Calu3 (cell line): Measurements from ENCODE around the gene EHMT2. TPM values are rescaled to one million over a fixed set of nuclear protein-coding genes. Genes with fewer than 3 reads are reported as not detected.

Experiments used
- BruUV-seq: library from RNA; stranded (reverse); fragments of 400-500 nt; replicated peaks from 2 replicates; lab custom pipeline; 2021; lab: Mats Ljungman, UMichigan
- CTCF ChIA-PET: fragments of 300-600 bp; sonication (Branson Sonifier 250); formaldehyde crosslinking; loops from one replicate; lab custom pipeline; 2022; ENCODE audit warnings: antibody characterized with exemption; lab: Charles Lee
- DNase-seq: peaks from one replicate; pipeline ENCODE4 v3.0.0; 2022
- H3K27ac Mint-ChIP-seq: one replicate; pipeline ENCODE4 v1.8.0; 2022; ENCODE audit warnings: mixed read lengths; ENCODE audit not compliant: unreplicated experiment
- H3K27me3 Mint-ChIP-seq: one replicate; pipeline ENCODE4 v1.8.0; 2022; ENCODE audit warnings: mixed read lengths; ENCODE audit not compliant: unreplicated experiment
- H3K36me3 Mint-ChIP-seq: one replicate; pipeline ENCODE4 v1.8.0; 2022; ENCODE audit warnings: mild to moderate bottlenecking, moderate library complexity, mixed read lengths; ENCODE audit not compliant: insufficient read depth, unreplicated experiment
- H3K4me1 Mint-ChIP-seq: one replicate; pipeline ENCODE4 v1.8.0; 2022; ENCODE audit warnings: mild to moderate bottlenecking, low read depth, mixed read lengths; ENCODE audit not compliant: unreplicated experiment
- H3K4me3 Mint-ChIP-seq: one replicate; pipeline ENCODE4 v1.8.0; 2022; ENCODE audit warnings: mild to moderate bottlenecking, low read depth, moderate library complexity, mixed read lengths; ENCODE audit not compliant: unreplicated experiment
- H3K9me3 Mint-ChIP-seq: one replicate; pipeline ENCODE4 v1.8.0; 2022; ENCODE audit warnings: low read depth, mixed read lengths; ENCODE audit not compliant: unreplicated experiment
- intact Hi-C: fragments of 100-400 bp; cut with micrococcal nuclease; formaldehyde crosslinking; loops from one replicate; pipeline ENCODE4 v1.10.0; 2022; ENCODE audit not compliant: unreplicated experiment
- total RNA-seq: library from RNA; stranded (reverse); gene quantifications from 2 replicates; pipeline ENCODE4 v1.2.3, GENCODE V29; 2022
- TF ChIP-seq, protein P1 (sequence below): fragments of 200-600 bp; IDR thresholded peaks from one replicate; pipeline ENCODE4 v1.8.0; 2022; ENCODE audit warnings: antibody characterized with exemption; ENCODE audit not compliant: unreplicated experiment

The EHMT2 gene
- total RNA-seq, 1 experiment from 2014 or later = 138 TPM

DNA sequence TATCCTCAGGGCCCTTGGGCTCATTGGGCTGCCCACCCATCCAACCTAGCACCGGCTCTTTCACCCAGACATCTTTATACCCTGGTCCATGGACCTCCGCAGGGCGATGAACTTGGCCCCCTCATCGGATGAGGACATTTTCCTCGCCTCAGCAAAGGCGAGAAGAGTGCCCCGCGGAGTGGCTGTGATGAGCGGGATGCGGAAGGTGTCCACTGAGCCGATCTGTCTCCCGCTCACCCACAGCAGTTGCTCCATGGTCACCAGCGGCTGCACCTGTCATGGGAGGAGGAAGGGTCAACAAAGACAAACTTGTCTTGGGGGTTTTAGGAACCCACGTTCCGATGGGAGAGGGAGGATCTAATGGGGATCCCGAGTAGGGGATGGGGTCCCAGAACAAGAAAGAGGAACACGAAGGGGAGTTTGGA is 35.6 kb downstream of the EHMT2 start:
- intact Hi-C loops = loop anchor here (5.0 kb wide), 1 partner anchor 85 kb away; the partner anchor contains the start of gene VWA7
- H3K27ac Mint-ChIP-seq = peak overlapping the region; percentile 96
- peak overlapping the region; percentile 85 for H3K4me3 Mint-ChIP-seq
- H3K36me3 Mint-ChIP-seq = peaks cover 65% of the 10 kb centered on the region
- no peak for DNase-seq
- H3K9me3 Mint-ChIP-seq = no peaks in the 10 kb centered on the region
- no TSS peak for BruUV-seq
- H3K4me1 Mint-ChIP-seq = peaks cover 19% of the 10 kb centered on the region
- peaks cover 9% of the 10 kb centered on the region for H3K27me3 Mint-ChIP-seq
- CTCF ChIA-PET = interaction anchor here (1.0 kb wide), 1 partner anchor 23 kb away, joined by 4 read pairs; no protein-coding TSS in a partner anchor
- TF ChIP-seq, protein P1, sequence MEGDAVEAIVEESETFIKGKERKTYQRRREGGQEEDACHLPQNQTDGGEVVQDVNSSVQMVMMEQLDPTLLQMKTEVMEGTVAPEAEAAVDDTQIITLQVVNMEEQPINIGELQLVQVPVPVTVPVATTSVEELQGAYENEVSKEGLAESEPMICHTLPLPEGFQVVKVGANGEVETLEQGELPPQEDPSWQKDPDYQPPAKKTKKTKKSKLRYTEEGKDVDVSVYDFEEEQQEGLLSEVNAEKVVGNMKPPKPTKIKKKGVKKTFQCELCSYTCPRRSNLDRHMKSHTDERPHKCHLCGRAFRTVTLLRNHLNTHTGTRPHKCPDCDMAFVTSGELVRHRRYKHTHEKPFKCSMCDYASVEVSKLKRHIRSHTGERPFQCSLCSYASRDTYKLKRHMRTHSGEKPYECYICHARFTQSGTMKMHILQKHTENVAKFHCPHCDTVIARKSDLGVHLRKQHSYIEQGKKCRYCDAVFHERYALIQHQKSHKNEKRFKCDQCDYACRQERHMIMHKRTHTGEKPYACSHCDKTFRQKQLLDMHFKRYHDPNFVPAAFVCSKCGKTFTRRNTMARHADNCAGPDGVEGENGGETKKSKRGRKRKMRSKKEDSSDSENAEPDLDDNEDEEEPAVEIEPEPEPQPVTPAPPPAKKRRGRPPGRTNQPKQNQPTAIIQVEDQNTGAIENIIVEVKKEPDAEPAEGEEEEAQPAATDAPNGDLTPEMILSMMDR = no peak

DNA sequence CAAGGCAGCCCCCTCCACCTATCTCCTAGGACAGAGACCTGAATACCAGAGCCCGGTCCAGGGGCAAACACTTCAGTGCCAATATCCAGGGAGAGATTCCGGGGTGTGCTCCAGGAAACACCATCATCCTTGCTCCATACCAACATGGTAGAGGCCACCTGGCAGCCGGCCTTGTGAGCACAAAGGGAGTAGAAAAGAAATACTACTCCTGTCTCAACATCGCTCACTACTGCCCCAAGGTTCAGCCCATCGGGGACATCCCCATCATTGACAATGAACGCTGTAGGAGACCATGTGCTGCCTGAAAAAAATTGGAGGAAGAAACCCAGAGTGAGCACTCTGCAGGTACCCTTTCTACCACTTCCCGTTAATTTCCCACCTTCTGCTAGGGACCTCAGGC is 36.3 kb downstream of the EHMT2 start:
- no peaks in the 10 kb centered on the region for H3K9me3 Mint-ChIP-seq
- CTCF ChIA-PET = no interaction called here
- peaks cover 19% of the 10 kb centered on the region for H3K4me1 Mint-ChIP-seq
- no peak overlapping the region for H3K4me3 Mint-ChIP-seq
- TF ChIP-seq, protein P1 = no peak
- no peak for DNase-seq
- intact Hi-C loops = loop anchor here (5.0 kb wide), 1 partner anchor 84 kb away; the partner anchor contains the start of gene VWA7
- BruUV-seq = no TSS peak
- H3K36me3 Mint-ChIP-seq = peaks cover 64% of the 10 kb centered on the region
- peaks cover 9% of the 10 kb centered on the region for H3K27me3 Mint-ChIP-seq
- H3K27ac Mint-ChIP-seq = no peak overlapping the region

DNA sequence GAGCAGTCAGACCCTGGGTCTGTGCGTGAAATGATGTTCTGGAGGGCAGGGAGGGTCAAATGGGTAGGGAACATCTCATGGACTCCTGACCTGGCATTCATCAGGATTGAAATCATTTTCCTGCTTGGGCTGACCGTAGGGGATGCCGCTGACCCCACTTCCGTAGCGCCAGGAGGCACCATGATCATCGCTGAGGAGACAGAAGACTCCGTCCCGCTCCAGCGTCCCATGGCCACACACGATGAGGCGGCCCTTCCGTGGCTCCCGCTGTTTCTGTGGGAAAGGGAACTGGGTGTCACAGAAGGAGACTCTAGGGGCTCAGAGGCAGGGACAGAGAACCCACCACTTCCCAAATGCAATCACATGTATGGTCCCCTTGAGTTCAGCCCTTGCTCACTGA is 37.1 kb downstream of the EHMT2 start:
- Mint-ChIP-seq H3K27me3 (peaks cover 9% of the 10 kb centered on the region), H3K27ac (no peak overlapping the region), H3K36me3 (peaks cover 56% of the 10 kb centered on the region), H3K9me3 (no peaks in the 10 kb centered on the region), H3K4me3 (no peak overlapping the region), H3K4me1 (peaks cover 19% of the 10 kb centered on the region)
- BruUV-seq = no TSS peak
- CTCF ChIA-PET = interaction anchor here (0.6 kb wide), 1 partner anchor 14 kb away, joined by 5 read pairs; no protein-coding TSS in a partner anchor
- no peak for DNase-seq
- intact Hi-C loops = loop anchor here (5.0 kb wide), 1 partner anchor 83 kb away; the partner anchor contains the start of gene VWA7
- TF ChIP-seq, protein P1 = no peak

DNA sequence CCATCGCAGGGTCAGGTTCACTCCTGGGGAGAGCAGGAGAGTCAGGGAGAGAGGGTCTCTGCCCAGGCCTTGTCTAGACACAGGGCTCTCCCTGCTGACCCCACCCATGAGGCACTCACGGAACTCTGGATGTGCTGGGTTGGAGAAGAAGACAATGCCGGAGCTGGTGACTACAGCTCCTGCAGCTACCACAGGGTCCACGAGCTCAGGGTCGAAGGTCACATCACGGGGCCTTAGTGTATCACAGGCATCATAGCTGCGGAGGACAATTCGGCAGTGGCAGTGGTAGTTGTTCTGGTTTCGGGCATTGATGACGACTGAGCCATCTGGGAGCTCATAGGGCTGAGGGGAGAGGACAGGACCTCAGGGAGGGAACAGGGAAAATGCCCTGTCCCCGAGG is 37.6 kb downstream of the EHMT2 start:
- DNase-seq = no peak
- BruUV-seq = no TSS peak
- H3K4me3 Mint-ChIP-seq = no peak overlapping the region
- CTCF ChIA-PET = no interaction called here
- TF ChIP-seq, protein P1 = no peak
- H3K36me3 Mint-ChIP-seq = peaks cover 56% of the 10 kb centered on the region
- H3K4me1 Mint-ChIP-seq = peaks cover 19% of the 10 kb centered on the region
- no peaks in the 10 kb centered on the region for H3K9me3 Mint-ChIP-seq
- intact Hi-C loops = loop anchor here (5.0 kb wide), 1 partner anchor 83 kb away; the partner anchor contains the start of gene VWA7
- H3K27me3 Mint-ChIP-seq = peaks cover 9% of the 10 kb centered on the region
- H3K27ac Mint-ChIP-seq = no peak overlapping the region
